GM23248 (cell line): Measurements from ENCODE around the gene TSPEAR. TPM values are rescaled to one million over a fixed set of nuclear protein-coding genes. Genes with fewer than 3 reads are reported as not detected.

Experiments used
- DNase-seq: peaks from one replicate; pipeline ENCODE4 v3.0.0-alpha.2; 2015
- H2AFZ ChIP-seq: fragments of 200-600 bp; sonication (generic); 2 replicates; pipeline ENCODE4 v1.6.1; 2016; ENCODE audit warnings: antibody characterized with exemption
- H3F3A ChIP-seq: fragments of 200-600 bp; sonication (generic); 2 replicates; pipeline ENCODE4 v1.6.1; 2016; ENCODE audit warnings: mild to moderate bottlenecking, antibody characterized with exemption, mixed run types; ENCODE audit not compliant: insufficient read depth
- H3K27ac ChIP-seq: fragments of 200-600 bp; sonication (generic); 2 replicates; pipeline ENCODE4 v1.5.1; 2016; ENCODE audit warnings: mild to moderate bottlenecking
- H3K27me3 ChIP-seq: fragments of 200-600 bp; sonication (generic); replicated peaks from 2 replicates; pipeline ENCODE4 v1.6.1; 2016; ENCODE audit warnings: mild to moderate bottlenecking; ENCODE audit not compliant: insufficient read depth
- H3K36me3 ChIP-seq: fragments of 200-600 bp; sonication (generic); 2 replicates; pipeline ENCODE4 v1.6.1; 2016; ENCODE audit warnings: low read depth, mild to moderate bottlenecking
- H3K4me1 ChIP-seq: fragments of 200-600 bp; sonication (generic); 2 replicates; pipeline ENCODE4 v1.6.1; 2016; ENCODE audit warnings: mild to moderate bottlenecking; ENCODE audit not compliant: insufficient read depth
- H3K4me2 ChIP-seq: fragments of 200-600 bp; sonication (generic); one replicate; pipeline ENCODE4 v1.6.1; 2016; ENCODE audit warnings: mild to moderate bottlenecking; ENCODE audit not compliant: unreplicated experiment
- H3K4me3 ChIP-seq: fragments of 200-600 bp; sonication (generic); 2 replicates; pipeline ENCODE4 v1.5.1; 2016; ENCODE audit warnings: mild to moderate bottlenecking
- H3K79me2 ChIP-seq: fragments of 200-600 bp; sonication (generic); 2 replicates; pipeline ENCODE4 v1.6.1; 2016; ENCODE audit warnings: mild to moderate bottlenecking; ENCODE audit not compliant: insufficient read depth
- H3K9ac ChIP-seq: fragments of 200-600 bp; sonication (generic); 2 replicates; pipeline ENCODE4 v1.6.1; 2016; ENCODE audit warnings: mild to moderate bottlenecking
- H3K9me2 ChIP-seq: fragments of 200-600 bp; sonication (generic); 2 replicates; pipeline ENCODE4 v1.6.1; 2016; ENCODE audit warnings: mixed run types, mild to moderate bottlenecking, moderate library complexity; ENCODE audit not compliant: insufficient read depth
- H3K9me3 ChIP-seq: fragments of 200-600 bp; sonication (generic); one replicate; pipeline ENCODE4 v1.6.1; 2017; ENCODE audit warnings: low read depth
- H4K20me1 ChIP-seq: fragments of 200-600 bp; sonication (generic); 2 replicates; pipeline ENCODE4 v1.6.0; 2016; ENCODE audit not compliant: insufficient read depth
- EZH2 ChIP-seq: fragments of 200-600 bp; sonication (generic); IDR thresholded peaks from 2 replicates; pipeline ENCODE4 v1.6.1; 2018; ENCODE audit warnings: antibody characterized with exemption, mild to moderate bottlenecking; ENCODE audit not compliant: insufficient read depth, poor library complexity, severe bottlenecking
- EZH2phosphoT487 ChIP-seq: fragments of 200-600 bp; sonication (generic); IDR thresholded peaks from 2 replicates; pipeline ENCODE4 v1.6.1; 2018; ENCODE audit warnings: antibody characterized with exemption, moderate library complexity, mild to moderate bottlenecking, low read depth; ENCODE audit not compliant: insufficient read depth
- whole genome bisulfite sequencing, 2 experiments: methylation state at CpG; one replicate each; pipeline ENCODE4 v1.1.6; 2015 to 2017; ENCODE audit warnings: low lambda C conversion rate in 2 of 2, low coverage in 1 of 2; ENCODE audit errors: missing lambda C conversion rate in 2 of 2; 5-methylcytosine and 5-hydroxymethylcytosine counted together
- in situ Hi-C: fragments of 300-500 bp; cut with MboI; formaldehyde crosslinking; loops from 2 replicates; pipeline ENCODE4 v1.15.0; 2020
- polyA plus RNA-seq: library from polyadenylated mRNA; unstranded; fragments of >200 nt; fragmentation: Nextera tagmentation; extraction: Ambion mirVana; gene quantifications from 2 replicates; pipeline ENCODE4 v1.2.1, GENCODE V29; 2016
- total RNA-seq: library from RNA; depleted of rRNA; stranded (reverse); fragments of >200 nt; shearing (Covaris generic); gene quantifications from 2 replicates; pipeline ENCODE4 v1.2.3, GENCODE V29; 2014

Gene TSPEAR
- total and polyA plus RNA-seq, 2 experiments from 2014 or later = not detected

GRCh38 chr21:44477712-44478111 lies 233.7 kb downstream of the TSPEAR start:
- H3K4me1 ChIP-seq = no peaks in the 10 kb centered on the region
- no peak overlapping the region for H3K27ac ChIP-seq
- no peaks in the 10 kb centered on the region for H3K9me3 ChIP-seq
- H3F3A ChIP-seq = no peaks in the 10 kb centered on the region
- H3K4me3 ChIP-seq = no peak overlapping the region
- WGBS, 2 experiments = 32 to 36% methylated on average over 7 of the region's 7 CpGs
- no peak for DNase-seq
- H2AFZ ChIP-seq = no peak overlapping the region
- no peaks in the 10 kb centered on the region for H3K9me2 ChIP-seq
- H3K36me3 ChIP-seq = no peaks in the 10 kb centered on the region
- no peaks in the 10 kb centered on the region for H4K20me1 ChIP-seq
- H3K79me2 ChIP-seq = no peaks in the 10 kb centered on the region
- H3K9ac ChIP-seq = no peak overlapping the region
- no peak overlapping the region for H3K4me2 ChIP-seq
- no peak for TF ChIP-seq EZH2phosphoT487
- no peak for TF ChIP-seq EZH2
- in situ Hi-C loops = loop anchor here (10.0 kb wide), 1 partner anchor 63 kb away; no protein-coding TSS in a partner anchor
- no peaks in the 10 kb centered on the region; the same call in 1 of the 2 replicates for H3K27me3 ChIP-seq

- no peaks in the 10 kb centered on the region for H3K79me2 ChIP-seq
Observed at GRCh38 chr21:44477131-44477530, 234.2 kb downstream of the TSPEAR start.

GRCh38 chr21:44475266-44475845 lies 236.0 kb downstream of the TSPEAR start:
- Histone ChIP-seq H3K4me1 (no peaks in the 10 kb centered on the region), H3K9ac (no peak overlapping the region), H3K9me3 (no peaks in the 10 kb centered on the region), H3K4me3 (no peak overlapping the region), H4K20me1 (no peaks in the 10 kb centered on the region), H3K36me3 (no peaks in the 10 kb centered on the region), H3F3A (no peaks in the 10 kb centered on the region), H3K79me2 (no peaks in the 10 kb centered on the region), H2AFZ (no peak overlapping the region), H3K4me2 (no peak overlapping the region), H3K9me2 (no peaks in the 10 kb centered on the region), H3K27ac (no peak overlapping the region), H3K27me3 (no peaks in the 10 kb centered on the region; the same call in 1 of the 2 replicates)
- in situ Hi-C loops = loop anchor here (10.0 kb wide), 1 partner anchor 61 kb away; no protein-coding TSS in a partner anchor
- TF ChIP-seq EZH2 (no peak), EZH2phosphoT487 (no peak)
- WGBS, 2 experiments = 76 to 77% methylated on average over 17 of the region's 17 CpGs
- no peak for DNase-seq

More at GRCh38 chr21:44477131-44477530, 234.2 kb downstream of the TSPEAR start:
- no peaks in the 10 kb centered on the region for H3K4me1 ChIP-seq
- TF ChIP-seq EZH2 = no peak
- TF ChIP-seq EZH2phosphoT487 = no peak
- no peaks in the 10 kb centered on the region for H3K36me3 ChIP-seq
- no peaks in the 10 kb centered on the region; the same call in 1 of the 2 replicates for H3K27me3 ChIP-seq
- in situ Hi-C loops = loop anchor here (10.0 kb wide), 1 partner anchor 62 kb away; no protein-coding TSS in a partner anchor
- no peak for DNase-seq
- H3K9ac ChIP-seq = no peak overlapping the region
- no peak overlapping the region for H3K4me3 ChIP-seq
- no peaks in the 10 kb centered on the region for H4K20me1 ChIP-seq
- H3K27ac ChIP-seq = no peak overlapping the region
- H3F3A ChIP-seq = no peaks in the 10 kb centered on the region
- no peaks in the 10 kb centered on the region for H3K9me3 ChIP-seq
- no peak overlapping the region for H2AFZ ChIP-seq
- 55 to 67% methylated on average over 8 of the region's 8 CpGs for WGBS, 2 experiments
- no peaks in the 10 kb centered on the region for H3K9me2 ChIP-seq
- no peak overlapping the region for H3K4me2 ChIP-seq

GRCh38 chr21:44473915-44474555 lies 237.3 kb downstream of the TSPEAR start:
- no peak for DNase-seq
- H3F3A ChIP-seq = no peaks in the 10 kb centered on the region
- no peaks in the 10 kb centered on the region for H3K9me2 ChIP-seq
- no peaks in the 10 kb centered on the region for H4K20me1 ChIP-seq
- H3K4me1 ChIP-seq = no peaks in the 10 kb centered on the region
- no peak overlapping the region for H3K9ac ChIP-seq
- H3K36me3 ChIP-seq = no peaks in the 10 kb centered on the region
- no peak overlapping the region for H3K4me2 ChIP-seq
- WGBS, 2 experiments = 69 to 70% methylated on average over 19 of the region's 19 CpGs
- no peak overlapping the region for H3K4me3 ChIP-seq
- in situ Hi-C loops = loop anchor here (10.0 kb wide), 1 partner anchor 59 kb away; no protein-coding TSS in a partner anchor
- H3K27me3 ChIP-seq = no peaks in the 10 kb centered on the region; the same call in 1 of the 2 replicates
- H3K79me2 ChIP-seq = no peaks in the 10 kb centered on the region
- H2AFZ ChIP-seq = no peak overlapping the region
- no peaks in the 10 kb centered on the region for H3K9me3 ChIP-seq
- no peak overlapping the region for H3K27ac ChIP-seq
- TF ChIP-seq EZH2 (no peak), EZH2phosphoT487 (no peak)
